GM12872 (cell line): ENCODE results near the gene ZNF429.

Experiments
- TF ChIP-seq, protein P1 (sequence below): IDR thresholded peaks from 3 replicates; pipeline ENCODE4 v1.5.1; 2011; ENCODE audit warnings: low read depth, mild to moderate bottlenecking, low read length, moderate library complexity; ENCODE audit not compliant: insufficient read depth

The ZNF429 gene

DNA sequence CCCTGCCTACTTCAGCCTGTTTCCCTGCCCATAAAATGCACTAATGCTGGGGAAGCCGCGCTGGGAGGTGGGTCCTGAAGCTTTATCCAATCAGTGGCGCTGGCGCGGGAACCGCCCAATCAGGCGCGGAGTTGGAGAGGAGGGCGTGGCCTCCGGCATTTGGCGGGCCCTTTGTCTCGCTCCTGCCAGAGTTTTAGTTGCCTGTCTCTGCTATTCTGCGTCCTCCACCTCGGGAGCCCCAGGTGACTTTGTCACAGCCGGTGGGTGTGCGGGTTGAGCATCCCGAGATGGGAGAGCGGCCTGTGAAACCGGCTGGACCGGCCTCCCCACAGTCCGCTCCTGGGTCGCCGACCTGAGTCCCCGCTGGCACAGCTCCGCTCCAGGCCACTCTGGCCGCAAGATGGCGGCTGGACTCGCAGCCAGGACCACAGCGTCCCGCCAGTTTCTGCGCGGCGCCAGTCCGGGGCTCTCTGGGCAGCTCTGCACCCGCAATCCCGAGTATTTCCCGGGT lies 30.7 kb upstream of the ZNF429 start:
- TF ChIP-seq, protein P1, sequence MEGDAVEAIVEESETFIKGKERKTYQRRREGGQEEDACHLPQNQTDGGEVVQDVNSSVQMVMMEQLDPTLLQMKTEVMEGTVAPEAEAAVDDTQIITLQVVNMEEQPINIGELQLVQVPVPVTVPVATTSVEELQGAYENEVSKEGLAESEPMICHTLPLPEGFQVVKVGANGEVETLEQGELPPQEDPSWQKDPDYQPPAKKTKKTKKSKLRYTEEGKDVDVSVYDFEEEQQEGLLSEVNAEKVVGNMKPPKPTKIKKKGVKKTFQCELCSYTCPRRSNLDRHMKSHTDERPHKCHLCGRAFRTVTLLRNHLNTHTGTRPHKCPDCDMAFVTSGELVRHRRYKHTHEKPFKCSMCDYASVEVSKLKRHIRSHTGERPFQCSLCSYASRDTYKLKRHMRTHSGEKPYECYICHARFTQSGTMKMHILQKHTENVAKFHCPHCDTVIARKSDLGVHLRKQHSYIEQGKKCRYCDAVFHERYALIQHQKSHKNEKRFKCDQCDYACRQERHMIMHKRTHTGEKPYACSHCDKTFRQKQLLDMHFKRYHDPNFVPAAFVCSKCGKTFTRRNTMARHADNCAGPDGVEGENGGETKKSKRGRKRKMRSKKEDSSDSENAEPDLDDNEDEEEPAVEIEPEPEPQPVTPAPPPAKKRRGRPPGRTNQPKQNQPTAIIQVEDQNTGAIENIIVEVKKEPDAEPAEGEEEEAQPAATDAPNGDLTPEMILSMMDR = no peak

DNA sequence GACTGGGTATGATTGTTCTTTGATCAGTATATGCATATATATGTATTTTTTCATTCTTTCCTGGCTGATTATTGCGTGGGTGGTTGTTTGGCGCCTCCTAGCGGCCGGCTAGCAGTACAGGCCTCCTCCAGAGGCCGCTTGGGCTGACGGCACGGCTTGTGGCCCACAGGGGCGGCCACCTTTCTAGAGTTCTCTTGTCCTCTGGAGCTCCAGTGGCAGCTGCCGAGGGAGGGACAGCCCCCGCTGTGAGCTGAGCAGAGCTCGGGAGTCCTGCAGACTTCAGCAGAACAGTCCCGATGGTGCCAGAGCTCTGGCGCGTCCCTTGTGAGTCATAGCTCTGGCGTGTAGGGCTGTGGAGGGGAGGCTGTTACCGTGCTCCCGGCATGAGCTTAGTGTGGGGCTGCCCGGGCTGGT lies 22.5 kb upstream of the ZNF429 start:
- TF ChIP-seq, protein P1 = peak; percentile 51

DNA sequence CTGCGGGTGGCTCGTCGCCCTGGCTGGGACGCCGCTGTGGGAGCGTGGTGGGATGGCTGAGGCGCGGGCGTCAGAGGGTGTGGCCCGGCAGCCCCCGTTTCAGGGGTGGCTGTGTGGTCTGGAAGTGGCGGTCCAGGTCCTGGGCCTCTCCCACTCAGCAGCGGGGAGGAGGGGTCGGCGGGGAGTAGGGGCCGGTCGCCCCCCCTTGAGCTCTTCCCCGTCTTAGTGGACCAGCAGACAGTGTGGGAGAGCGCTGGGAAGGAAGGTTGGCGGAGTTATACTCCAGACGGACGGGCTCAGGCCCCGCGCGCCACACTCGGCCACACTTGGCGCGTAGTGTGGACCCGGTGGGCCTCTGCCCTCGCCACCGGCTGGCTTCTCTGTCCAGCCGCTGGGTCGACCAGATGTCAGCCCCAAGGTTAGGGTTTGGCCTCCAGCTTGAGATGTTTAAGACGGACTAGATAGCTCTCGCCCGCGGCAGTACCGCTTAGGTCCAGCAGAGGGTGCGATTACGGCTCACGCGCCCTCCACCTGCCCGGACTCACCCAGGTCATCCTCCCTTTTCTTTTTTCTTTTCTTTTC lies 21.7 kb upstream of the ZNF429 start:
- TF ChIP-seq, protein P1 = peak; percentile 55

DNA sequence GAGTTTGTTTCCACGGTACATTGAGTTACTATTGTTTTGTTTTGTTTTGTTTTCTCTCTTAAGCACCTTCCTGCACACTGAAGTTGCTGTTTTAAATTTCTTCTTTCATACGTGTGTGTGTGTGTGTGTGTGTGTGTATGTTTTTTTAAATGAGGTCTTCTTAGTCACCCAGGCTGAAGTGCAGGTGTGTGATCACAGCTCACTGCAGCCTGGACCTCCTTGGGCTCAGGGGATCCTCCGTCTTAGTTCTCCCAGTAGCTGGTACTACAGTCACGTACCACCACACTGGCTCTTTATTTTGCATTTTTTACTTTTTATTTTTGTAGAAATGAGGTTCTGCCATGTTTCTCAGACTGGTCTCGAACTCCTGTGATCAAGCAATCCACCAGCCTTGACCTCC lies 20.8 kb upstream of the ZNF429 start:
- TF ChIP-seq, protein P1 = no peak

DNA sequence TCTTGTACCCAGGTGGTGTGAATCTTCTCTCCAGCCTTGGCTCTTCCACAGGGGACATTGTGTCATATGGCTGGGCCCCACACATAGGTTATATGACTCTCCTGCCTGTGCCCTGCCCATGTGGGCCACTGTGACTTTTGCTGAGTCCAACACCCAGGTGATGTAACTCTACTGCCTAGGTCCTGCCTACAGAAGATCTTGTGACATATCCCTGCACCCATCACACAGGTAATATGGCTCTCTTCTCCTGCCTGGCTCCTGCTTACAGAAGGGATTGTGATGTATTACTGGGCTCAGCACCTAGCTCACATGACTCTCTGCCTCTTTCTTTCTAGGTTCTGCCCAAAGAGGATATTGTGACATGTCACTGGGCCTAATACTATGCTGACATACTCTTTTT lies 19.5 kb upstream of the ZNF429 start:
- TF ChIP-seq, protein P1 = no peak

DNA sequence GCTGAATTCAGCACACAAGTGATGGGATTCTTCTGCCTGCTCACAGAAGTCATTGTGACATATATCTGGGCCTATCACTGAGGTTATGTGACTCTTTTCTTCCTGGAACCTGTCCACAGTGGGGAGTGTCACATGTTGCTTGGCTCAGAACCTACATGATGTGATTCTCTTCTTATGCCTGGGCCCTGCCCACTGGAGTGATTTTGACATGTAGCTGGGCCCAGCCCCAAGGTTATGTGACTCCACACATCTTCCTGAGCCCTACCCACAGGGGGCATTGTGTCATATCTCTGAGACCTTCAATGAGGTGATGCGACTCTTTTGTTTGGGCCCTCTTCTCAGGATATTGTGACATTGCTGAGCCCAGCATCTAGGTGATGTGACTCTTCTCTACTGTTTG lies 17.4 kb upstream of the ZNF429 start:
- TF ChIP-seq, protein P1 = no peak

DNA sequence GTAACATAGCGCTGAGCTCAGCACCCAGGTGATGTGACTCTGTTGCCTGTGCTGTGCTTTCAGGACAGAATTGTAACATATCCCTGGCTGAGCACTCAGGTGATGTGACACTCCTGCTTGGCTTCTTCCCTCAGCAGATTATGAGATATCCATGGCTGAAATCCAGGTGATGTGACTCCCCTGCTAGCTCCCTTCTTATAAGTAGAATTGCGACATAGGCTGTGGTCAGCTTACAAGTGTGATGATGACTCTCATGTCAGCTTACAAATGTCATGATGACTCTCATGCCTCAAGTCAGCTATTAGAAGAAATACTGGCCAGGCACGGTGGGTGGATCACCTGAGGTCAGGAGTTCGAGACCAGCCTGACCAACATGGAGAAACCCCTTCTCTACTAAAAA lies 14.3 kb upstream of the ZNF429 start:
- TF ChIP-seq, protein P1 = no peak
